Measurements from ENCODE around the gene SLC9C2.
"Not testable (repeated sequence)": the region's sequence is repeated elsewhere in the genome, so short reads cannot be mapped to it uniquely, and the experiment has no call there.

The SLC9C2 gene

GRCh38 chr1:173496757-173497320, 106.0 kb downstream of the SLC9C2 start:
- TF ChIP-seq CTCF (IDR thresholded peaks at IDR 0.05; ENCODE audit: low read depth, low read length, missing control alignments), result no peak
- no peak overlapping the region for H3K4me3 ChIP-seq (replicated peaks; ENCODE audit: low read depth, low read length)

GRCh38 chr1:173495609-173496267, 107.1 kb downstream of the SLC9C2 start:
- H3K4me3 ChIP-seq (replicated peaks; ENCODE audit: low read depth, low read length), result no peak overlapping the region
- TF ChIP-seq CTCF (IDR thresholded peaks at IDR 0.05; ENCODE audit: low read depth, low read length, missing control alignments), result no peak
- DNase-seq (ENCODE audit: extremely low read depth, low read depth), result no peak

More at GRCh38 chr1:173496757-173497320, 106.0 kb downstream of the SLC9C2 start:
- DNase-seq (ENCODE audit: extremely low read depth, low read depth), result no peak

- not testable (repeated sequence) for H3K4me3 ChIP-seq (replicated peaks; ENCODE audit: low read depth, low read length); DNase-seq (ENCODE audit: extremely low read depth, low read depth)
Observed at GRCh38 chr1:173493125-173493524, 109.7 kb downstream of the SLC9C2 start.

GRCh38 chr1:173491508-173491907, 111.4 kb downstream of the SLC9C2 start:
- H3K4me3 ChIP-seq (replicated peaks; ENCODE audit: low read depth, low read length), result no peak overlapping the region
- no peak for DNase-seq (ENCODE audit: extremely low read depth, low read depth)
- TF ChIP-seq CTCF (IDR thresholded peaks at IDR 0.05; ENCODE audit: low read depth, low read length, missing control alignments), result no peak

GRCh38 chr1:173489929-173490328, 112.9 kb downstream of the SLC9C2 start:
- H3K4me3 ChIP-seq (replicated peaks; ENCODE audit: low read depth, low read length), result no peak overlapping the region
- TF ChIP-seq CTCF (IDR thresholded peaks at IDR 0.05; ENCODE audit: low read depth, low read length, missing control alignments), result no peak
- DNase-seq (ENCODE audit: extremely low read depth, low read depth), result no peak

GRCh38 chr1:173489149-173489600, 113.7 kb downstream of the SLC9C2 start:
- DNase-seq (ENCODE audit: extremely low read depth, low read depth), result no peak
- TF ChIP-seq CTCF (IDR thresholded peaks at IDR 0.05; ENCODE audit: low read depth, low read length, missing control alignments), result no peak
- no peak overlapping the region for H3K4me3 ChIP-seq (replicated peaks; ENCODE audit: low read depth, low read length)

GRCh38 chr1:173488001-173488400, 114.9 kb downstream of the SLC9C2 start:
- no peak for TF ChIP-seq CTCF (IDR thresholded peaks at IDR 0.05; ENCODE audit: low read depth, low read length, missing control alignments)
- no peak overlapping the region for H3K4me3 ChIP-seq (replicated peaks; ENCODE audit: low read depth, low read length)
- no peak for DNase-seq (ENCODE audit: extremely low read depth, low read depth)

All from HFF-Myc (cell line).